ENCODE results near the gene ANKRD63. TPM values are rescaled to one million over a fixed set of nuclear protein-coding genes. Genes with fewer than 3 reads are reported as not detected.

Gene ANKRD63
- polyA plus RNA-seq, 4 donors: 0.04 to 0.16 TPM; not detected in 2

DNA sequence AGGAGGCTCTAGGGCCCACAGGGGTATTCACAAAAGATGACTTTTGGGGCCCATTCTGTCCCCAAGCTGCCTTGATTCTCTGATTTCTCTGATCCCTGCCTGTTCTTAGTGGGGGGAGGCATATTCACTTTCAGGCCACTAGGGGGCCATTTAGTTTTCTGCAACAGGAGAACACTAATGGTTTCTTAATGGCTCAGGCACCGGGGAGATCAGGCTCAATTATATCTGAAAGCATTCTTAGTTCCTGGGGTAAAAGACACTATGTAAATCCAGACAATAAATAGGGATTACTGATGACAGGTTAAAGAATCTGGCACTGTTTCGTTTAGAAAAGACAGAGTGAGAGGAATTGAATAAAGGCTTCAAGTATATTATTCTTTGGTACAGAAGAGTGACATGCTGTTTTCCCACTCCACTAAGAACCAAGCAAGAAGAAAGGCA lies 38.1 kb upstream of the ANKRD63 start:
- WGBS, 3 donors: 0 to 3% (median 1%) methylated on average over 2 of the region's 2 CpGs
- peaks cover 0 to 12% (median 0%) of the 10 kb centered on the region in 3 donors for H3K27me3 ChIP-seq (ENCODE audit: control insufficient read depth in 3 of 3, insufficient read depth in 3 of 3, low read length in 3 of 3)
- H3K4me1 ChIP-seq (ENCODE audit: control insufficient read depth in 3 of 3, insufficient read depth in 2 of 3, low read depth in 1 of 3, low read length in 2 of 3): peaks cover 3 to 15% (median 6%) of the 10 kb centered on the region in 3 donors
- peak; percentile 70 to 75 for DNase-seq
- H3K36me3 ChIP-seq (ENCODE audit: control insufficient read depth in 3 of 3, insufficient read depth in 2 of 3, low read depth in 1 of 3, low read length in 3 of 3): no peaks in the 10 kb centered on the region
- no peaks in the 10 kb centered on the region for H3K9me3 ChIP-seq (ENCODE audit: control insufficient read depth in 2 of 2, insufficient read depth in 1 of 2, low read depth in 1 of 2, low read length in 1 of 2)
- no peak for FAIRE-seq
- H3K27ac ChIP-seq (ENCODE audit: low read depth in 1 of 3, low read length in 2 of 3): no peak overlapping the region
- no peak overlapping the region for H3K4me3 ChIP-seq (ENCODE audit: low read depth in 1 of 3, low read length in 3 of 3)

DNA sequence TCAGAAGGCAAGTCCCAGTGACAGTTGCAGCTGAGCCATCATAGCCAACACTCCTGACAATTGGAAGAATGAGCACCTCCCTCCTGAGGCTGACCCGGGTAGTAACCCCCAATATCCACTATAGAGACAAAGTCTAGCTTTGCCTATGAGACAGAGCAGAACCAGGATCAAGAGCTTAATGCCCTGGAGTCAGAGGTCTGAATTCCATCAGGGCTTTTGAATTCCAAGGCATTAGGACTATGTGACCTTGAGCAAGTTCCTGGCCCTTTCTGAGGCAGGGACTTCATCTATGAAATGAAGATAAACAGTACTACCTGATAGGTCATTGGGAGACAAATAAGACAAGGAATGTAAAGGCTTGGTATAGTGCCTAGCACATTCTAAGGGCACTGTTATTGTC lies 37.5 kb upstream of the ANKRD63 start:
- Histone ChIP-seq H3K4me3 (ENCODE audit: low read depth in 1 of 3, low read length in 3 of 3) (no peak overlapping the region), H3K27ac (ENCODE audit: low read depth in 1 of 3, low read length in 2 of 3) (no peak overlapping the region), H3K27me3 (ENCODE audit: control insufficient read depth in 3 of 3, insufficient read depth in 3 of 3, low read length in 3 of 3) (peaks cover 0 to 11% (median 0%) of the 10 kb centered on the region in 3 donors), H3K9me3 (ENCODE audit: control insufficient read depth in 2 of 2, insufficient read depth in 1 of 2, low read depth in 1 of 2, low read length in 1 of 2) (no peaks in the 10 kb centered on the region), H3K4me1 (ENCODE audit: control insufficient read depth in 3 of 3, insufficient read depth in 2 of 3, low read depth in 1 of 3, low read length in 2 of 3) (peaks cover 3 to 15% (median 4%) of the 10 kb centered on the region in 3 donors), H3K36me3 (ENCODE audit: control insufficient read depth in 3 of 3, insufficient read depth in 2 of 3, low read depth in 1 of 3, low read length in 3 of 3) (no peaks in the 10 kb centered on the region)
- DNase-seq (no peak), FAIRE-seq (no peak)
- 90 to 100% (median 94%) methylated on average over 1 of the region's 1 CpG for WGBS, 3 donors

DNA sequence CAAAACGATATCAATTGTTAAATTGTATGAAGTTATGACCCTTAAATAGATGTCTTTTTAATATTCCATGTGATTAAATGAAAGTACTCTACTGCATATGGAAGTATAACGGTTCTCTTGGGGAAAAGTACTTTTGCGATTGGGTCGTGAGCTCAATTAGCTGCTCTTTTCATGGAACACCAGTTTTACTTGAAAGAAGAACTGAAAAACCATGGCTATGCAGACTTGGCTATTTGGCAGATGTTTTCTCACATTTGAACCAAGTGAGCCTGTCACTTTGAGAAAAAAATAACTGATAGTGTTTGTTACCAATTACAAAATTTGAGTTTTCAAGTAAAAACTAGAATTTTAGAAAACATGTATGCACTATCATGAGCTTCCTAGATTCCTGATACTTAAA lies 34.7 kb upstream of the ANKRD63 start:
- DNase-seq (no peak), FAIRE-seq (no peak)
- Histone ChIP-seq H3K27ac (ENCODE audit: low read depth in 1 of 3, low read length in 2 of 3) (no peak overlapping the region), H3K4me3 (ENCODE audit: low read depth in 1 of 3, low read length in 3 of 3) (no peak overlapping the region), H3K27me3 (ENCODE audit: control insufficient read depth in 3 of 3, insufficient read depth in 3 of 3, low read length in 3 of 3) (no peaks in the 10 kb centered on the region), H3K4me1 (ENCODE audit: control insufficient read depth in 3 of 3, insufficient read depth in 2 of 3, low read depth in 1 of 3, low read length in 2 of 3) (peaks cover 0 to 4% (median 0%) of the 10 kb centered on the region in 3 donors), H3K9me3 (ENCODE audit: control insufficient read depth in 2 of 2, insufficient read depth in 1 of 2, low read depth in 1 of 2, low read length in 1 of 2) (no peaks in the 10 kb centered on the region), H3K36me3 (ENCODE audit: control insufficient read depth in 3 of 3, insufficient read depth in 2 of 3, low read depth in 1 of 3, low read length in 3 of 3) (no peaks in the 10 kb centered on the region)
- 75 to 83% (median 81%) methylated on average over 4 of the region's 4 CpGs for WGBS, 3 donors

DNA sequence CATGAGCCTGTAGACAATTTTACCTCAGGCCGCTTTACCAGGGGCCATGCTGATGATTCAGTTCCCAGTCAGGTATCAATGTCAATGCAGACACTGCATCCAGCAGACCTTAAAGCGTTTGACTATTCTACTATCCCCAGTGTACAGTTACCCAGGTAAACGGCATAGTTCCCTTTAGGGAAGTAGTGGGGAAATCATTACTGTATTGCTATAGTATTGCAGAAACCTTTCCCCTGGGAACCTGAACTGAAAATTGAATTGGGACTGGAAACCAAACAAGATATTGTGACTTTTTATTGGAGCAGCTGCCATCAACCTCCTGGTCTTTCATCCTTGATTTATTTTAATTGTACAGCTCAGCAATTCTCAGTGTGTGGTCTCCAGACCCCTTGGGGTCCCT lies 34.1 kb upstream of the ANKRD63 start:
- no peak overlapping the region for H3K4me3 ChIP-seq (ENCODE audit: low read depth in 1 of 3, low read length in 3 of 3)
- DNase-seq: no peak
- no peak overlapping the region for H3K27ac ChIP-seq (ENCODE audit: low read depth in 1 of 3, low read length in 2 of 3)
- FAIRE-seq: no peak
- H3K9me3 ChIP-seq (ENCODE audit: control insufficient read depth in 2 of 2, insufficient read depth in 1 of 2, low read depth in 1 of 2, low read length in 1 of 2): no peaks in the 10 kb centered on the region
- H3K4me1 ChIP-seq (ENCODE audit: control insufficient read depth in 3 of 3, insufficient read depth in 2 of 3, low read depth in 1 of 3, low read length in 2 of 3): no peaks in the 10 kb centered on the region
- WGBS, 3 donors: 80 to 83% (median 82%) methylated on average over 3 of the region's 3 CpGs
- H3K36me3 ChIP-seq (ENCODE audit: control insufficient read depth in 3 of 3, insufficient read depth in 2 of 3, low read depth in 1 of 3, low read length in 3 of 3): no peaks in the 10 kb centered on the region
- peaks cover 0 to 3% (median 0%) of the 10 kb centered on the region in 3 donors for H3K27me3 ChIP-seq (ENCODE audit: control insufficient read depth in 3 of 3, insufficient read depth in 3 of 3, low read length in 3 of 3)

DNA sequence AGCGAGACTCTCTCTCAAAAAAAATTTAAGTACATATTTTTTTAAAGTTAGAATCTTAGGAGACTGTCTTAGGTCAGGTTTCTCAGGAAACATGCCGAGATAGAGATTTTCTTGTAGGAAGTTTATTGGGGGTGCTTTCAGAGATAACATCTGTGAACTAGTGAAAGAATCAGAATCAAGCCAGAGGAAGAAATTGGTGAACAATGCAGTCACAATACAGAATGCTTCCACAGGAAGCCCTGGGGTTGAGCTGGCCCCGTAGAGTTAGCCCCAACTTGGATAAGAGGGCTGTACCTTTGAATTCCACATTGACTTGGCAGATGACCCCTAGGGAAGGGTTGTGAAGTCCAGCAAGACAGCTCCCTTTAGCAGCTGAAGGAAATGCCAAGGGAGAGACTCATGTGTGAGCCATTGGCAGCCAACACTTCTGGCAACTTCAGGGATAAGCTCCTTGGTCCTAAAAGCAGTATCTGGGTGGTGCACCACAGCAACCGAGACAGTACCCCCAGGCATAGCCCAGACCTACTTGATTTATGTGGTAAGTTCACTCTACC lies 31.9 kb upstream of the ANKRD63 start:
- Histone ChIP-seq H3K4me1 (ENCODE audit: control insufficient read depth in 3 of 3, insufficient read depth in 2 of 3, low read depth in 1 of 3, low read length in 2 of 3) (no peaks in the 10 kb centered on the region), H3K9me3 (ENCODE audit: control insufficient read depth in 2 of 2, insufficient read depth in 1 of 2, low read depth in 1 of 2, low read length in 1 of 2) (no peaks in the 10 kb centered on the region), H3K36me3 (ENCODE audit: control insufficient read depth in 3 of 3, insufficient read depth in 2 of 3, low read depth in 1 of 3, low read length in 3 of 3) (no peaks in the 10 kb centered on the region), H3K27ac (ENCODE audit: low read depth in 1 of 3, low read length in 2 of 3) (no peak overlapping the region), H3K4me3 (ENCODE audit: low read depth in 1 of 3, low read length in 3 of 3) (no peak overlapping the region), H3K27me3 (ENCODE audit: control insufficient read depth in 3 of 3, insufficient read depth in 3 of 3, low read length in 3 of 3) (peaks cover 0 to 9% (median 0%) of the 10 kb centered on the region in 3 donors)
- 80 to 91% (median 86%) methylated on average over 4 of the region's 4 CpGs for WGBS, 3 donors
- no peak for DNase-seq
- FAIRE-seq: no peak

DNA sequence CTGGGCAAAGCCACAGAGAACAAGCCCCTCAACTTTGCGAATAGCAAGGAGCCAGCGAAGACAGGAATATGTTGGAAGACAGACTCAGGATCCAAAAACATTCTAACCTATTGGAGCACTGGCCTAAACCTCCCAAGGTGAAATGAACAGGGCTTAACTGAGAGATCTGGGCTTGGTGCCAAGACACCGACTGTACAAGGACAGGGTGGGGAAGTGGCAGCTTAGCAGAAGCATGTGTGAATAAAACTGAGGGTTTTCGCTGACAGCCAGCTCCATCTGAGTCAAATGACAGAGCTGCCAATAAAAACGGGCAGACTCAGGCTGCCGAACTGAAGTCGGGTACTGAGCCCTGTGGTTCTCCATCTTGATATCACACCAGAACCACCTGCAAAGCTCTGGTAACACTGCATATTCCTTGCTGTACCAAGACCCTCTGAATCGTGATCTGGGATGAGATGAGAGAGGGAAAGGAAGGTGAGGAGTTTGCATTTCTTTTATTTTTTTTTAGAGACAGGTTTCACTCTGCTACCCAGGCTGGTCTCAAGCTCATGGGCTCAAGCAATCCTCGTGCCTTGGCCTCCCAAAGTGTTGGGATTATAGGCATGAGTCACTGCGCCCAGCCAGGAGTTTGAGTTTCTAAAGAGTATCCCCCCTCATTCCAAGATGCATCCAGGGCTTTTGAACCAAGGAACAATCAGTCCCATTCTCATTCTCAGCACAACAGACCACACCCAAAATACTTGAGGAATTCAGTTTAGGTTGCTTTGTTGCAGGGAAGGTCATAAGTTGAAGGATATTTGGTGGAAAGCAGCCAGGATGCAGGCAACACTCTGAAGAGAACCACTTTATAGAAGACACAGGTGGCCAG lies 30.9 kb upstream of the ANKRD63 start:
- Histone ChIP-seq H3K27me3 (ENCODE audit: control insufficient read depth in 3 of 3, insufficient read depth in 3 of 3, low read length in 3 of 3) (peaks cover 0 to 9% (median 0%) of the 10 kb centered on the region in 3 donors), H3K9me3 (ENCODE audit: control insufficient read depth in 2 of 2, insufficient read depth in 1 of 2, low read depth in 1 of 2, low read length in 1 of 2) (no peaks in the 10 kb centered on the region), H3K27ac (ENCODE audit: low read depth in 1 of 3, low read length in 2 of 3) (no peak overlapping the region), H3K4me3 (ENCODE audit: low read depth in 1 of 3, low read length in 3 of 3) (no peak overlapping the region), H3K36me3 (ENCODE audit: control insufficient read depth in 3 of 3, insufficient read depth in 2 of 3, low read depth in 1 of 3, low read length in 3 of 3) (no peaks in the 10 kb centered on the region), H3K4me1 (ENCODE audit: control insufficient read depth in 3 of 3, insufficient read depth in 2 of 3, low read depth in 1 of 3, low read length in 2 of 3) (no peaks in the 10 kb centered on the region)
- WGBS, 3 donors: 23 to 39% (median 27%) methylated on average over 10 of the region's 10 CpGs
- DNase-seq (peak; percentile 51 to 85), FAIRE-seq (no peak)

DNA sequence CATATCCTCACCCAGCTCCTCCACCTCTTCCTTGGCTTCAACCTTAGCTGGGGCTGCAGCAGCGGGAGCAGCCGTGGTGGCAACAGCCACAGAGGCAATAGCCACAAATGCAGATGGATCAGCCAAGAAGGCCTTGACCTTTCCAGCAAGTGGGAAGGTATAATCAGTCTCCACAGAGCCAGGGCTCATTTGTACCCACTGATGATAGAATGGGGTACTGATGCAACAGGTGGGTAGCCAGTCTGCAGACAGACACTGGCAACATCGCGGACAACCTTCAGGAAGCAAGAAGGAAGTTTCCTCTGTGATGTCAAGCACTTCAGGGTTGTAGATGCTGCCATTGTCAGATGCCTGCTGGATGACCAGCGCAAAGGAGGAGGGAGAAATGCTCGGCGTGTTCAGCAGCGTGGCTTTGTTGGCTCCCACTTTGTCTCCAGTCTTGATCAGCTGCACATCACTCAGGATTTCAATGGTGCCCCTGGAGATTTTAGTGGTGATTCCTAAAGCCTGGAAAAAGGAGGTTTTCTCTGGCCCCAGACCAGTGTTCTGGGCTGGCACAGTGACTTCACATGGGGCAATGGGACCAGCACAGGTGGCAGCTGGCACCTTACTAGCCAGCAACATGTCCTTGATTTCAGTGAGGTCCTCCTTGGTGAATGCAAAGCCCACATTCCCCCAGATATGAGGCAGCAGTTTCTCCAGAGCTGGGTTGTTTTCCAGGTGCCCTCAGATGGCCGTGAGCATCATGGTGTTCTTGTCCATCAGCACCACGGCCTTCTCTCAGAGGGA lies 29.7 kb upstream of the ANKRD63 start:
- 87 to 91% (median 90%) methylated on average over 10 of the region's 10 CpGs for WGBS, 3 donors
- Histone ChIP-seq H3K27me3 (ENCODE audit: control insufficient read depth in 3 of 3, insufficient read depth in 3 of 3, low read length in 3 of 3) (peaks cover 0 to 9% (median 0%) of the 10 kb centered on the region in 3 donors), H3K4me3 (ENCODE audit: low read depth in 1 of 3, low read length in 3 of 3) (no peak overlapping the region), H3K36me3 (ENCODE audit: control insufficient read depth in 3 of 3, insufficient read depth in 2 of 3, low read depth in 1 of 3, low read length in 3 of 3) (no peaks in the 10 kb centered on the region), H3K27ac (ENCODE audit: low read depth in 1 of 3, low read length in 2 of 3) (no peak overlapping the region), H3K9me3 (ENCODE audit: control insufficient read depth in 2 of 2, insufficient read depth in 1 of 2, low read depth in 1 of 2, low read length in 1 of 2) (no peaks in the 10 kb centered on the region), H3K4me1 (ENCODE audit: control insufficient read depth in 3 of 3, insufficient read depth in 2 of 3, low read depth in 1 of 3, low read length in 2 of 3) (peaks cover 0 to 2% (median 0%) of the 10 kb centered on the region in 3 donors)
- FAIRE-seq (no peak), DNase-seq (no peak)

DNA sequence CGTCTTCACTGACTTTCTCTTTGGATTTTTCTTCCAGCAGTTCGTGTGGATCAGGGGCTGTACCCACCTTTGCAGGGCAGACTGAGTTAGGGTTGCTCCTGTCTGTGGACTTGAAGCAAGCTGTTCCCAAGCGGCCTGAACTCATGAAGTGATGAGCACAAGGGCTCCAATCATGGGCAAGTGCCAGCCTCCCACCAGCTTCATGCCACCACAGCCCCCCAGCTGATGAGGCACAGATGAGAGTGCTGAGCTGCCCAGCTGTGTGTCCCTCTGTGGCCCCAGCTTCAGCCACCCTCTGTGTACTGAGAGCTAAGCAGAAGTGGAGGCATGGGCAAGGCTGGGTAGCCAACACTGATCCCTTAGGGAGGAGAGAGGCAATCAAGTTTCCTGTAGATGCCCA lies 28.1 kb upstream of the ANKRD63 start:
- no peaks in the 10 kb centered on the region for H3K9me3 ChIP-seq (ENCODE audit: control insufficient read depth in 2 of 2, insufficient read depth in 1 of 2, low read depth in 1 of 2, low read length in 1 of 2)
- H3K4me3 ChIP-seq (ENCODE audit: low read depth in 1 of 3, low read length in 3 of 3): no peak overlapping the region
- peaks cover 0 to 5% (median 0%) of the 10 kb centered on the region in 3 donors for H3K4me1 ChIP-seq (ENCODE audit: control insufficient read depth in 3 of 3, insufficient read depth in 2 of 3, low read depth in 1 of 3, low read length in 2 of 3)
- FAIRE-seq (no peak), DNase-seq (no peak)
- no peak overlapping the region for H3K27ac ChIP-seq (ENCODE audit: low read depth in 1 of 3, low read length in 2 of 3)
- peaks cover 0 to 14% (median 0%) of the 10 kb centered on the region in 3 donors for H3K27me3 ChIP-seq (ENCODE audit: control insufficient read depth in 3 of 3, insufficient read depth in 3 of 3, low read length in 3 of 3)
- H3K36me3 ChIP-seq (ENCODE audit: control insufficient read depth in 3 of 3, insufficient read depth in 2 of 3, low read depth in 1 of 3, low read length in 3 of 3): no peaks in the 10 kb centered on the region
- whole genome bisulfite sequencing, 3 donors: 49 to 66% (median 55%) methylated on average over 3 of the region's 3 CpGs
